Colonic mucosa (tissue), 4 donors: ENCODE results near the gene ZFAND5. TPM values are rescaled to one million over a fixed set of nuclear protein-coding genes. Genes with fewer than 3 reads are reported as not detected.

Experiments
- DNase-seq: peaks from one replicate; pipeline ENCODE4 v3.0.0-alpha.2; 2020
- H3K27ac ChIP-seq: fragments of 200-600 bp; one replicate; pipeline ENCODE4 v1.8.0; 2021
- H3K27me3 ChIP-seq: fragments of 200-600 bp; one replicate; pipeline ENCODE4 v1.8.0; 2021
- H3K36me3 ChIP-seq: fragments of 200-600 bp; one replicate; pipeline ENCODE4 v1.8.0; 2021
- H3K4me1 ChIP-seq: fragments of 200-600 bp; one replicate; pipeline ENCODE4 v1.8.0; 2021; ENCODE audit warnings: mild to moderate bottlenecking
- H3K4me3 ChIP-seq: fragments of 200-600 bp; one replicate; pipeline ENCODE4 v1.8.0; 2021
- H3K9ac ChIP-seq, 2 donors: one replicate each; pipeline ENCODE4 v1.7.0; 2013; ENCODE audit warnings: control low read depth in 2 of 2, low read depth in 2 of 2, low read length in 2 of 2
- H3K9me3 ChIP-seq: fragments of 200-600 bp; one replicate; pipeline ENCODE4 v1.8.0; 2021
- CTCF ChIP-seq: fragments of 200-600 bp; IDR thresholded peaks from one replicate; pipeline ENCODE4 v1.8.0; 2022; ENCODE audit warnings: antibody characterized with exemption, mild to moderate bottlenecking
- intact Hi-C: fragments of 100-400 bp; cut with DNase I; formaldehyde crosslinking; loops from one replicate; pipeline ENCODE4 v1.14.1; 2022
- total RNA-seq, 2 donors: library from RNA; stranded (reverse); fragmentation: NEBNext Ultra II Directional in 1 of 2; extraction: Animal tissue kit (Norgen Biotek cat#: 25700) in 1 of 2; gene quantifications; one replicate each; pipeline ENCODE4 v1.2.1, GENCODE V29; 2021
- donor health status: healthy.
- donor health status: DM: no; HTN: no; CAD: no.
- donor health status: DM: no; HTN: no; CAD: no.

The ZFAND5 gene
- total RNA-seq, 2 donors from 2014 or later, result 86.9 to 164 TPM

GRCh38 chr9:72401396-72401795, 36.4 kb upstream of the ZFAND5 start:
- Histone ChIP-seq H3K27ac (no peak overlapping the region), H3K27me3 (no peaks in the 10 kb centered on the region), H3K4me1 (no peaks in the 10 kb centered on the region), H3K36me3 (no peaks in the 10 kb centered on the region), H3K9ac (no peak overlapping the region), H3K4me3 (no peak overlapping the region), H3K9me3 (no peaks in the 10 kb centered on the region)
- no peak for TF ChIP-seq CTCF
- DNase-seq, result no peak
- intact Hi-C loops, result no loop called here

GRCh38 chr9:72400866-72401265, 35.9 kb upstream of the ZFAND5 start:
- no peaks in the 10 kb centered on the region for H3K4me1 ChIP-seq
- H3K9ac ChIP-seq, result no peak overlapping the region
- intact Hi-C loops, result no loop called here
- DNase-seq, result no peak
- no peak overlapping the region for H3K4me3 ChIP-seq
- no peaks in the 10 kb centered on the region for H3K27me3 ChIP-seq
- TF ChIP-seq CTCF, result no peak
- H3K36me3 ChIP-seq, result no peaks in the 10 kb centered on the region
- H3K27ac ChIP-seq, result no peak overlapping the region
- no peaks in the 10 kb centered on the region for H3K9me3 ChIP-seq

GRCh38 chr9:72399391-72399790, 34.4 kb upstream of the ZFAND5 start:
- DNase-seq, result no peak
- H3K9me3 ChIP-seq, result no peaks in the 10 kb centered on the region

GRCh38 chr9:72396247-72397091, 31.5 kb upstream of the ZFAND5 start:
- Histone ChIP-seq H3K27me3 (no peaks in the 10 kb centered on the region), H3K27ac (no peak overlapping the region), H3K4me1 (no peaks in the 10 kb centered on the region), H3K4me3 (no peak overlapping the region), H3K9me3 (no peaks in the 10 kb centered on the region), H3K9ac (no peak overlapping the region), H3K36me3 (no peaks in the 10 kb centered on the region)
- intact Hi-C loops, result no loop called here
- TF ChIP-seq CTCF, result no peak
- DNase-seq, result no peak

More at GRCh38 chr9:72399391-72399790, 34.4 kb upstream of the ZFAND5 start:
- no peak overlapping the region for H3K27ac ChIP-seq
- no peaks in the 10 kb centered on the region for H3K27me3 ChIP-seq
- H3K36me3 ChIP-seq, result no peaks in the 10 kb centered on the region
- no peak overlapping the region for H3K4me3 ChIP-seq
- H3K4me1 ChIP-seq, result no peaks in the 10 kb centered on the region
- H3K9ac ChIP-seq, result no peak overlapping the region
- no peak for TF ChIP-seq CTCF
- intact Hi-C loops, result no loop called here

GRCh38 chr9:72394066-72394465, 29.1 kb upstream of the ZFAND5 start:
- H3K4me3 ChIP-seq, result no peak overlapping the region
- intact Hi-C loops, result no loop called here

More at GRCh38 chr9:72394066-72394465, 29.1 kb upstream of the ZFAND5 start:
- no peaks in the 10 kb centered on the region for H3K9me3 ChIP-seq
- H3K4me1 ChIP-seq, result no peaks in the 10 kb centered on the region
- no peak overlapping the region for H3K27ac ChIP-seq
- no peak for DNase-seq
- no peak for TF ChIP-seq CTCF
- H3K27me3 ChIP-seq, result no peaks in the 10 kb centered on the region
- no peak overlapping the region for H3K9ac ChIP-seq
- H3K36me3 ChIP-seq, result no peaks in the 10 kb centered on the region
